Neural progenitor cell (in vitro differentiated cells): ENCODE measurements around the gene RAI14.

ENCODE experiments used
- EZH2 ChIP-seq: fragments of 200-600 bp; sonication (generic); IDR thresholded peaks from 2 replicates; pipeline ENCODE4 v1.6.1; 2017; ENCODE audit warnings: antibody characterized with exemption, mild to moderate bottlenecking, moderate library complexity
- EZH2phosphoT487 ChIP-seq: fragments of 200-600 bp; sonication (generic); IDR thresholded peaks from 2 replicates; pipeline ENCODE4 v1.6.1; 2017; ENCODE audit warnings: antibody characterized with exemption
- TF ChIP-seq, protein P1 (sequence below): fragments of 200-600 bp; sonication (generic); IDR thresholded peaks from 2 replicates; pipeline ENCODE4 v1.5.1; 2017; ENCODE audit warnings: antibody characterized with exemption, mild to moderate bottlenecking

DNA sequence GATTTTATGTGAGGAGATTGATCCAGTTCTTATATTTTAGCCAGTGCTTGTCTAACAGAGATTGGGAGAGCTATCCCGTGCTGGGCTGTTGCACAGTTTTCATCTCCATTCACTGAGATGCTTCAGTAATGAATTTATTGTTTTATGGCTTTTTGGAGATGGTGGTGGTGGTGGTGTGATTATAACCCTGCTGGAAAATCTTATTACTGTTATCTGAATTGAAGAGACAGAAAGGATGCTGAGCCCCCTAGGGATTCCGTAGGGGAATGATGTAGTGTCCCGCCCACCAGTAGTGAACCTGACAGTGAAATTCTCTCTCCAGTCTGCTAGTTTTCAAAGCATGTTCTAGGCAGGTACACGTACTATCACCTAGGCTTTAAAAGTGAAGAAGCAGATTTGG, 1.9 kb downstream of the RAI14 start:
- no peak for TF ChIP-seq EZH2phosphoT487
- no peak for TF ChIP-seq EZH2
- TF ChIP-seq, protein P1, sequence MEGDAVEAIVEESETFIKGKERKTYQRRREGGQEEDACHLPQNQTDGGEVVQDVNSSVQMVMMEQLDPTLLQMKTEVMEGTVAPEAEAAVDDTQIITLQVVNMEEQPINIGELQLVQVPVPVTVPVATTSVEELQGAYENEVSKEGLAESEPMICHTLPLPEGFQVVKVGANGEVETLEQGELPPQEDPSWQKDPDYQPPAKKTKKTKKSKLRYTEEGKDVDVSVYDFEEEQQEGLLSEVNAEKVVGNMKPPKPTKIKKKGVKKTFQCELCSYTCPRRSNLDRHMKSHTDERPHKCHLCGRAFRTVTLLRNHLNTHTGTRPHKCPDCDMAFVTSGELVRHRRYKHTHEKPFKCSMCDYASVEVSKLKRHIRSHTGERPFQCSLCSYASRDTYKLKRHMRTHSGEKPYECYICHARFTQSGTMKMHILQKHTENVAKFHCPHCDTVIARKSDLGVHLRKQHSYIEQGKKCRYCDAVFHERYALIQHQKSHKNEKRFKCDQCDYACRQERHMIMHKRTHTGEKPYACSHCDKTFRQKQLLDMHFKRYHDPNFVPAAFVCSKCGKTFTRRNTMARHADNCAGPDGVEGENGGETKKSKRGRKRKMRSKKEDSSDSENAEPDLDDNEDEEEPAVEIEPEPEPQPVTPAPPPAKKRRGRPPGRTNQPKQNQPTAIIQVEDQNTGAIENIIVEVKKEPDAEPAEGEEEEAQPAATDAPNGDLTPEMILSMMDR = no peak
